HepG2 (cell line): Measurements from ENCODE around the gene PLD4.

Source experiments
- CEBPZ ChIP-seq: IDR thresholded peaks from 2 replicates; pipeline ENCODE4 v1.6.1; 2012; ENCODE audit warnings: low read length, improper control_type of control experiment
- CTCF ChIP-seq: sonication (generic); formaldehyde crosslinking; IDR thresholded peaks from 2 replicates; pipeline ENCODE4 v1.5.0; 2020; ENCODE audit warnings: mild to moderate bottlenecking, missing genetic modification reagents, moderate library complexity
- KDM1A ChIP-seq: IDR thresholded peaks from 2 replicates; pipeline ENCODE4 v1.6.1; 2016; ENCODE audit warnings: missing compliant biosample characterization
- MEF2D ChIP-seq: sonication (generic); formaldehyde crosslinking; IDR thresholded peaks from 2 replicates; pipeline ENCODE4 v1.5.1; 2020; ENCODE audit warnings: mild to moderate bottlenecking, missing genetic modification reagents
- MTA3 ChIP-seq: sonication (generic); formaldehyde crosslinking; IDR thresholded peaks from 2 replicates; pipeline ENCODE4 v1.4.0; 2020; ENCODE audit warnings: missing genetic modification reagents
- NFKBIZ ChIP-seq: IDR thresholded peaks from 2 replicates; pipeline ENCODE4 v1.6.1; 2018; ENCODE audit warnings: missing genetic modification reagents, missing compliant biosample characterization
- UBTF ChIP-seq: sonication (generic); formaldehyde crosslinking; IDR thresholded peaks from 2 replicates; pipeline ENCODE4 v1.4.0; 2020; ENCODE audit warnings: mild to moderate bottlenecking, missing genetic modification reagents
- ZFAT ChIP-seq: sonication (generic); formaldehyde crosslinking; conservative IDR thresholded peaks from 2 replicates; pipeline ENCODE4 v1.8.1; 2023; ENCODE audit warnings: missing genetic modification reagents, inconsistent platforms
- ZFX ChIP-seq: sonication (generic); formaldehyde crosslinking; IDR thresholded peaks from 2 replicates; pipeline ENCODE4 v1.4.0; 2020; ENCODE audit warnings: mild to moderate bottlenecking, low read depth, missing genetic modification reagents, moderate library complexity
- ZNF207 ChIP-seq: fragments of 450-650 bp; IDR thresholded peaks from 2 replicates; pipeline ENCODE4 v1.6.1; 2016; ENCODE audit warnings: antibody characterized with exemption, borderline replicate concordance

GRCh38 chr14:104941508-104942365, 17.1 kb downstream of the PLD4 start:
- no peak for TF ChIP-seq CTCF
- no peak for TF ChIP-seq KDM1A (CRISPR knock-in tag)
- TF ChIP-seq CEBPZ = no peak
- TF ChIP-seq ZNF207 = no peak
- TF ChIP-seq ZFX (CRISPR knock-in tag) = no peak
- TF ChIP-seq UBTF = no peak
- no peak for TF ChIP-seq MTA3 (CRISPR knock-in tag)
- no peak for TF ChIP-seq NFKBIZ (CRISPR knock-in tag)
- no peak for TF ChIP-seq ZFAT (CRISPR knock-in tag)
- no peak for TF ChIP-seq MEF2D (CRISPR knock-in tag)
